ENCODE data around the gene RUFY2.
A peak's percentile ranks its signal among the peaks of the same experiment; 100 is the strongest.

RUFY2 gene

DNA sequence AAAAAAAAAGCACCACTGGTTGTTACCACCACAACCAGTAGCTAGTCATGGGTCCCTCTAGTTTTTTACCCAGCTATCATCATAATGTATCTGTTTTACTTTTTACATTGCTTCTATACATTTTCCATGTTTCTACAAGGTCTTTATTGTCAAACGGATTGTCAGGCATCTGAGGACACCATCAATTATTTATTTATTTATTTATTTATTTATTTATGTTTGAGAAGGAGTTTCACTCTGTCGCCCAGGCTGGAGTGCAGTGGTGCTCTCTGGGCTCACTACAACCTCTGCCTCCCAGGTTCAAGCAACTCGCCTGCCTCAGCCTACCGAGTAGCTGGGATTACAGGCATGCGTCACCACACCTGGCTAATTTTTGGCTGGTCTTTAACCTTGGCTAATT lies 104.2 kb downstream of the RUFY2 start:
- Histone ChIP-seq H3K79me2 (ENCODE audit: low read length) (no peaks in the 10 kb centered on the region), H3K36me3 (replicated peaks; ENCODE audit: low read depth, low read length) (no peaks in the 10 kb centered on the region), H2AFZ (ENCODE audit: low read depth, low read length) (no peak overlapping the region), H3K9me3 (ENCODE audit: insufficient read depth, low read length) (peaks cover 6% of the 10 kb centered on the region; the same call in 1 of the 2 replicates), H3K27me3 (ENCODE audit: low read depth, low read length) (no peaks in the 10 kb centered on the region), H3K27ac (ENCODE audit: low read length) (no peak overlapping the region), H3K9ac (ENCODE audit: low read length) (no peak overlapping the region), H4K20me1 (ENCODE audit: insufficient read depth, low read length) (no peaks in the 10 kb centered on the region), H3K4me1 (ENCODE audit: low read length) (peaks cover 29% of the 10 kb centered on the region), H3K4me3 (ENCODE audit: low read length) (no peak overlapping the region), H3K4me2 (ENCODE audit: low read length) (no peak overlapping the region)
- no peak for TF ChIP-seq EZH2phosphoT487 (IDR thresholded peaks at IDR 0.05; ENCODE audit: low read depth)
- TF ChIP-seq, protein P1, sequence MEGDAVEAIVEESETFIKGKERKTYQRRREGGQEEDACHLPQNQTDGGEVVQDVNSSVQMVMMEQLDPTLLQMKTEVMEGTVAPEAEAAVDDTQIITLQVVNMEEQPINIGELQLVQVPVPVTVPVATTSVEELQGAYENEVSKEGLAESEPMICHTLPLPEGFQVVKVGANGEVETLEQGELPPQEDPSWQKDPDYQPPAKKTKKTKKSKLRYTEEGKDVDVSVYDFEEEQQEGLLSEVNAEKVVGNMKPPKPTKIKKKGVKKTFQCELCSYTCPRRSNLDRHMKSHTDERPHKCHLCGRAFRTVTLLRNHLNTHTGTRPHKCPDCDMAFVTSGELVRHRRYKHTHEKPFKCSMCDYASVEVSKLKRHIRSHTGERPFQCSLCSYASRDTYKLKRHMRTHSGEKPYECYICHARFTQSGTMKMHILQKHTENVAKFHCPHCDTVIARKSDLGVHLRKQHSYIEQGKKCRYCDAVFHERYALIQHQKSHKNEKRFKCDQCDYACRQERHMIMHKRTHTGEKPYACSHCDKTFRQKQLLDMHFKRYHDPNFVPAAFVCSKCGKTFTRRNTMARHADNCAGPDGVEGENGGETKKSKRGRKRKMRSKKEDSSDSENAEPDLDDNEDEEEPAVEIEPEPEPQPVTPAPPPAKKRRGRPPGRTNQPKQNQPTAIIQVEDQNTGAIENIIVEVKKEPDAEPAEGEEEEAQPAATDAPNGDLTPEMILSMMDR (IDR thresholded peaks at IDR 0.05; ENCODE audit: low read depth, low read length), result no peak

DNA sequence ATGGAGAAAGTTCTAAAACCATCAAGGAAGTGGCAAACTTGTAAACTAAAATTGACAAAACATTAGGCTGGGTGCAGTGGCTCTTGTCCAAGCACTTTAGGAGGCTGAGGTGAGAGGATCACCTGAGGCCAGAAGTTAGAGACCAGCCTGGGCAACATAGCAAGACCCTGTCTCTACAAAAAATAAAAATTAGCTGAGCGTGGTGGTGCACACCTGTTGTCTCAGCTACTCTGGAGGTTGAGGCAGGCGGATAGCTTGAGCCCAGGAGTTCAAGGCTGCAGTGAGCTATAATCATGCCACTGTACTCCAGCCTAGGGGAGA lies 104.6 kb downstream of the RUFY2 start:
- no peaks in the 10 kb centered on the region for H3K36me3 ChIP-seq (replicated peaks; ENCODE audit: low read depth, low read length)
- H4K20me1 ChIP-seq (ENCODE audit: insufficient read depth, low read length), result no peaks in the 10 kb centered on the region
- no peak overlapping the region for H3K27ac ChIP-seq (ENCODE audit: low read length)
- H2AFZ ChIP-seq (ENCODE audit: low read depth, low read length), result no peak overlapping the region
- H3K4me2 ChIP-seq (ENCODE audit: low read length), result no peak overlapping the region
- H3K4me1 ChIP-seq (ENCODE audit: low read length), result peaks cover 29% of the 10 kb centered on the region
- H3K27me3 ChIP-seq (ENCODE audit: low read depth, low read length), result no peaks in the 10 kb centered on the region
- peaks cover 6% of the 10 kb centered on the region; the same call in 1 of the 2 replicates for H3K9me3 ChIP-seq (ENCODE audit: insufficient read depth, low read length)
- H3K79me2 ChIP-seq (ENCODE audit: low read length), result no peaks in the 10 kb centered on the region
- no peak overlapping the region for H3K4me3 ChIP-seq (ENCODE audit: low read length)
- no peak overlapping the region for H3K9ac ChIP-seq (ENCODE audit: low read length)
- no peak for TF ChIP-seq EZH2phosphoT487 (IDR thresholded peaks at IDR 0.05; ENCODE audit: low read depth)
- TF ChIP-seq, protein P1 (IDR thresholded peaks at IDR 0.05; ENCODE audit: low read depth, low read length), result no peak

DNA sequence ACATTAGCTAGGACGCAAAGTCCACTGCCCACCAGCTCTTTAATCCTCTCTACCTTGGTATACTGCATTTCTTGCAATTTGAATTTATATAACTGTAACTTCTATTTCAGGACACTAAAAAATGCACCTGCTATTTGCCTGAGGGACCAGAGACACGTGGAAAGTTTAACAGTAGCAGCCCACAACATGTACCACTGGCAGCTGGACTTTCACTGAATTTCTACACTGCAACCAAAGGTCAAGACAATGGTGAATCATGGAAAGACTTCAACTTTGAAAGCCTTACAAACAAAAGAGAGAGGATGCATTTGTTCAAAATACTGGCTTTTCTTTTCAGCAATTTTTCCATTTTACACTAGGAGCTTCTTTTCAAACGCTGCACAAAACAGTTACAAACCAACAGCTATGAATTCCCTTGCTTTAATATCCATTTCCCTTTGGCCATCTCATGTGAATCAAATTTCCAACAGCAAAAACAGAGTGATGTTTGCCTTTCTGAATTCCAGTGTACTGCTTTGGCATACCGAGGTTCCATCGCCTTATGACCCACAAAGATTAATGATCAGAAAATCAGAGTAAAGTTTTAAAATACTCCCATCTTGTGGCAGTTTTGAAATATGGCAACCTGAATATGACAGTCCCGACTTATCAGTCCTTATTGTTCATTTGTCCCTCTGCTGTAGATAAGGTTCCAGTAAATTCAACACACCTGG lies 105.1 kb downstream of the RUFY2 start:
- peak overlapping the region; percentile 96 for H3K4me2 ChIP-seq (ENCODE audit: low read length)

DNA sequence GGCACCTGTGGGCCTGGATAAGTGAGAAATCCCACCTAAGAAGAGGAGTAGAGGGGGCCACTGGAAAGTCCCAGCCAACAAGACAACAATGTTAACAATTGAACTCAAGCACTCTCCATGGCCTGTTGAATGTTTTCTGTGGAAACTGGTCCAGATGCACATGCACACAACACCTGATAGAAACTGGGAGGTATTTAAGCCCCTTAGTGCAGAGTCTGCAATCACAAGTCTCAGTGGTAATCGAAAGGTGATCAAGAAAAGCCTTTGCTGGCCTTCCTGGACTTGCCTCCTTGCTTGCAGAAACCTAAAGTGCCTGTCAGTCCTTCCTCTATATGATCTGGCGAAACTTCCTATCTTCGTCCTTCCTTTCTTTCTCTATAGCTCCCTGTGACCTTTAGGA lies 105.8 kb downstream of the RUFY2 start:
- TF ChIP-seq EZH2phosphoT487 (IDR thresholded peaks at IDR 0.05; ENCODE audit: low read depth), result no peak
- H3K4me3 ChIP-seq (ENCODE audit: low read length), result no peak overlapping the region
- no peaks in the 10 kb centered on the region for H3K79me2 ChIP-seq (ENCODE audit: low read length)
- no peak overlapping the region for H2AFZ ChIP-seq (ENCODE audit: low read depth, low read length)
- H3K4me1 ChIP-seq (ENCODE audit: low read length), result peaks cover 36% of the 10 kb centered on the region
- H3K9ac ChIP-seq (ENCODE audit: low read length), result no peak overlapping the region
- H4K20me1 ChIP-seq (ENCODE audit: insufficient read depth, low read length), result no peaks in the 10 kb centered on the region
- no peaks in the 10 kb centered on the region for H3K27me3 ChIP-seq (ENCODE audit: low read depth, low read length)
- peak overlapping the region; percentile 96 for H3K4me2 ChIP-seq (ENCODE audit: low read length)
- no peak overlapping the region for H3K27ac ChIP-seq (ENCODE audit: low read length)
- no peaks in the 10 kb centered on the region for H3K36me3 ChIP-seq (replicated peaks; ENCODE audit: low read depth, low read length)
- peaks cover 6% of the 10 kb centered on the region; the same call in 1 of the 2 replicates for H3K9me3 ChIP-seq (ENCODE audit: insufficient read depth, low read length)

More for the DNA sequence above, 105.1 kb downstream of the RUFY2 start:
- Histone ChIP-seq H3K27ac (ENCODE audit: low read length) (no peak overlapping the region), H3K9ac (ENCODE audit: low read length) (no peak overlapping the region), H3K79me2 (ENCODE audit: low read length) (no peaks in the 10 kb centered on the region), H3K27me3 (ENCODE audit: low read depth, low read length) (no peaks in the 10 kb centered on the region), H3K4me3 (ENCODE audit: low read length) (no peak overlapping the region), H4K20me1 (ENCODE audit: insufficient read depth, low read length) (no peaks in the 10 kb centered on the region), H3K36me3 (replicated peaks; ENCODE audit: low read depth, low read length) (no peaks in the 10 kb centered on the region), H3K4me1 (ENCODE audit: low read length) (peaks cover 33% of the 10 kb centered on the region), H3K9me3 (ENCODE audit: insufficient read depth, low read length) (peaks cover 6% of the 10 kb centered on the region; the same call in 1 of the 2 replicates), H2AFZ (ENCODE audit: low read depth, low read length) (no peak overlapping the region)
- TF ChIP-seq, protein P1 (IDR thresholded peaks at IDR 0.05; ENCODE audit: low read depth, low read length), result peak; percentile 62
- TF ChIP-seq EZH2phosphoT487 (IDR thresholded peaks at IDR 0.05; ENCODE audit: low read depth), result no peak
